Measurements from ENCODE around the gene CAMK1D. TPM values are rescaled to one million over a fixed set of nuclear protein-coding genes. Genes with fewer than 3 reads are reported as not detected.

The CAMK1D gene
- total and polyA plus RNA-seq, 2 donors (not counting 3 experiments of a cell fraction or from before 2014, with no cell fraction given) = 0.37 to 4.2 TPM

- H3K36me3 ChIP-seq (ENCODE audit: control insufficient read depth in 2 of 2, extremely low read depth in 1 of 2, insufficient read depth in 2 of 2, low read length in 2 of 2) = no peaks in the 10 kb centered on the region
- H3K9me1 ChIP-seq (replicated peaks; ENCODE audit: control insufficient read depth, extremely low read depth, insufficient read depth, low read length) = no peaks in the 10 kb centered on the region
- BruUV-seq (replicated peaks) = no TSS peak
- FAIRE-seq (no peak), DNase-seq (ENCODE audit: low read depth, low spot score) (no peak)
- H3K4me1 ChIP-seq (ENCODE audit: control insufficient read depth, extremely low read depth, insufficient read depth, low read length) = no peaks in the 10 kb centered on the region
- no peak overlapping the region for H3K4me2 ChIP-seq (ENCODE audit: insufficient read depth, low read length)
- intact Hi-C loops (cut with micrococcal nuclease) (loop anchor here (1.0 to 5.0 kb wide), 3 partner anchors 392 to 442 kb away; no protein-coding TSS in a partner anchor), dilution Hi-C loops (cut with MboI; ENCODE audit: extremely low pct_ligation_motif_present, low sequenced_read_pairs) (no loop called here)
- ChIA-PET CTCF (interaction anchor here (0.6 to 6.2 kb wide), 82 partner anchors 8 to 873 kb away, joined by 3 to 231 read pairs (median 5); partner anchors contain the start of genes CAMK1D and OPTN), POLR2A (no interaction called here)
- TF ChIP-seq MAX (IDR thresholded peaks at IDR 0.05; ENCODE audit: insufficient read depth, insufficient read length) (no peak), JUN (IDR thresholded peaks at IDR 0.05; ENCODE audit: borderline replicate concordance, insufficient read depth, insufficient read length, low read depth) (no peak), GATA2 (IDR thresholded peaks at IDR 0.05; ENCODE audit: insufficient read depth, insufficient read length, low read depth, low read length) (no peak), CTCF (IDR thresholded peaks at IDR 0.05; ENCODE audit: extremely low read depth in 1 of 2, insufficient read depth in 1 of 2, low read depth in 1 of 2, low read length in 2 of 2) (no peak), MYC (IDR thresholded peaks at IDR 0.05; ENCODE audit: low read depth, low read length) (no peak), FOS (IDR thresholded peaks at IDR 0.05; ENCODE audit: borderline replicate concordance, insufficient read depth, low read length) (no peak), EZH2 (IDR thresholded peaks at IDR 0.05; ENCODE audit: borderline replicate concordance, low read depth, low read length, severe bottlenecking) (no peak), POLR2AphosphoS5 (IDR thresholded peaks at IDR 0.05; ENCODE audit: insufficient read depth, low read depth, low read length) (no peak), POLR2A (IDR thresholded peaks at IDR 0.05; ENCODE audit: low read depth, low read length) (no peak)
- H3K27me3 ChIP-seq (ENCODE audit: control insufficient read depth in 2 of 2, insufficient read depth in 2 of 2, low read length in 2 of 2) = peaks cover 0 to 3% of the 10 kb centered on the region in 2 experiments
- no peaks in the 10 kb centered on the region for H3K9me3 ChIP-seq (replicated peaks; ENCODE audit: control insufficient read depth, insufficient read depth, low read length)
- no peak overlapping the region for H3K9ac ChIP-seq (replicated peaks; ENCODE audit: extremely low read depth, insufficient read depth, low read length)
- no peak overlapping the region for H3K27ac ChIP-seq (ENCODE audit: insufficient read depth, low read depth, low read length)
- no peak overlapping the region for H3K4me3 ChIP-seq (replicated peaks in 1 of 3; ENCODE audit: insufficient read depth in 1 of 3, low read depth in 1 of 3, low read length in 3 of 3)
- H2AFZ ChIP-seq (ENCODE audit: low read depth, low read length) = no peak overlapping the region
- no peaks in the 10 kb centered on the region for H4K20me1 ChIP-seq (replicated peaks; ENCODE audit: control insufficient read depth, extremely low read depth, insufficient read depth, low read length)
- H3K79me2 ChIP-seq (ENCODE audit: control insufficient read depth, insufficient read depth, low read length) = no peaks in the 10 kb centered on the region
Observed at GRCh38 chr10:12655940-12656339, 306.6 kb downstream of the CAMK1D start.

Measured in endothelial cell of umbilical vein (primary cell).